NCI-H2029 (cell line): ENCODE measurements around the gene AQP4.

Experiments
- DNase-seq: peaks from one replicate; lab custom pipeline; 2025; lab: John Stamatoyannopoulos, UW

The AQP4 gene

DNA sequence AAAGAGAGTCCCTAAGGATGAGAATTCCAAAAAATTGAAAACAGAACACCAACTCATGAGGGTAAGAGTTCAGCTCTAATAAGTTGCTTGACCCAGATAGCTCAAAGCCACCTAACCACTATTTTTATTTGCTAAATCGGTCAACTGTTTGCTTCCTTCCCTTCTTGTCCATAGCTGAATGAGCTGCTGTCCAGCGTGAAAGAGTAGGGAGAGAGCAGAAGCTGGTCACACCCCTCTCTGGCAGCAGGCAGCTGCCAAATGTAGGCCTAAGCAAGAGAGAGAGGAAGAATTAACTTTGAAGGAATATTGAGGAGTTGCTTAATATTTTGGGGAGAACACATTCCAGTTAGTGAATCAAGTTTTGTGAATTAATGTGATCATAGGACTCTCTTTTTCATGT is 25.9 kb downstream of the AQP4 start:
- no peak for DNase-seq

GRCh38 chr18:26832302-26832701 is 33.2 kb downstream of the AQP4 start:
- DNase-seq = no peak

GRCh38 chr18:26827581-26827980 is 37.9 kb downstream of the AQP4 start:
- DNase-seq = no peak

DNA sequence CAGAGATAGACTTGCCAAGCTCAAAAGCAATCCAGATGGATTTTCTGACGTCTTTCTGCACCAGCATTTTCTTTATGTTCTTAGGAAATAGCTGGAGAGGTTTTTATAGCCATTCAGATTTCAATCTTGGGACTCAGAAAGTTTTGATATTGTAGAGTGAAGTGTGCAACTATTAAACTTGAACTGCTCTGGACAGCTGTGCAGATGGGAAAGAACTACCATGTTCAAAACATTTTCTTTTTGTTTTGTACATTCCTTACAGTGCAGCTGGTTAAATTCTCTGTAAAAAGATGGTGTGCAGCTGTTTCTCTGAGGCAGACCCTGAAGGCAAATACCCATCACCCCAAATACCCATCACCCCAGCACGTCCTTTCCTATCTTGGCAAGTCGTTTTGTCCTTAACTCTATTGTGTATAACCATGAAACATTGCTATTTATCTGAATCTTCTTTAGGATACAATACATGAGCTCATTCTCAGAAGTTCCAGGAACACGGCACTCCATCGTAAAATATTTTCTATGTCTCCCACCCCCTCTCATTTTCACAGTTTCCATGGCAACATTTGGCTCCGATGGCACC is 38.8 kb downstream of the AQP4 start:
- no peak for DNase-seq

GRCh38 chr18:26821181-26821580 is 44.3 kb downstream of the AQP4 start:
- no peak for DNase-seq

- DNase-seq = no peak
Measured at GRCh38 chr18:26819046-26819445, 46.5 kb downstream of the AQP4 start.

DNA sequence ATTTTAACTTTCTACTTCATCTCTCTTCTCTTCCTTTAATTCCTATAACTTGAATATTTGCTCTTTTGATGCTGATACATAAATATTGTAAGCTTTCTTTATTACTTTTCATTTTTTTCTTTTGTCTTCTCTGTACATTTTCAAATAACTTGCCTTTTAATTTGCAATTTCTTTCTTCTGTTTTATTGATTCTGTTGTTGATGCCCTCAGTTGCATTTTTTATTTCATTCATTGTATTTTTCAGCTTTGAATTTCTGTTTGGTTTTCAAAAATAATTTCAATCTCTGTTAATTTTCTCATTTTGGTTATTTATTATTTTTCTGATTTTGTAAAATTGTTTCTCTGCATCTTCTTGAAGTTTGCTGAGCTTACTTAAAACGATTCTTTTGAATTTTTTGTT is 47.0 kb downstream of the AQP4 start:
- DNase-seq = no peak

DNA sequence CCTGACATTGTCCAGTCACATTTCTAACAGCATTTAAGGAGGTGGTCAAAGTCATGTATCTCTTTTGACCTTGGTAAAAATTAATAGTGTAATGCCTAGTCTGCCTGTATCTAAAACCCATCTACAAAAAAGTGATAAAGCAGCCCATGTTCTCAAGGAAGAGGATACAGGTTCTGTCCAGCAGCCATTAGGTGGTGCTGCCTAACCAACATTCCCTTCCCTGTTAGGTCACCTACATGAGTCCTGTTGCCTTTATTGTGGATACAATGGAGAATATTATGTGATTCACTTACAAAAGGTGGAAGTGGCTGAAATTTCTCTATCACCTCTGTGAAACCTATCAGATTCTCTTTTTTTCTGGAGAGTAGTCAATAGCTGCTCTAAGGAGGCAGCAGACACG is 52.5 kb downstream of the AQP4 start:
- no peak for DNase-seq

GRCh38 chr18:26812462-26812861 is 53.0 kb downstream of the AQP4 start:
- DNase-seq = no peak

GRCh38 chr18:26809346-26809745 is 56.2 kb downstream of the AQP4 start:
- no peak for DNase-seq

GRCh38 chr18:26806224-26806623 is 59.3 kb downstream of the AQP4 start:
- no peak for DNase-seq

DNA sequence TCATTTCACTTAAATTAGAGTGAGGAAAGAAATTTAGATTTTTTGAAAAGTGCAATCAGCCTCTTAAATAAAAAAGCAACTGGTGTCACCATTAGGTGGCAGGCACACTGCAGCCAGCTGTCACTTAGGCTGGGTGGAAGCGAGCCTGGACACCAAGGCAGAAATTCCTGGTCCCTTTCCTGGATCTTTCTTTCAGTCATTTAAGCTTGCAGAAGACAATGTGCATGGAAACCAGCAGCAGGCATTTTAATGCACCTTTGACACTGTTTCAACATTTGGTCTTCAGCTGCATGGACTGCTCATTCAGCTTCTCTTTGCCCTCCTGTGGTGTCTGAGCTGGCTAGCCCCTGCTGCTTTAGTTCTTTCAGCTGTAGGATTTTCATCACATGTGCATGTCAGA is 61.0 kb downstream of the AQP4 start:
- DNase-seq = no peak

GRCh38 chr18:26803643-26804042 is 61.9 kb downstream of the AQP4 start:
- no peak for DNase-seq

DNA sequence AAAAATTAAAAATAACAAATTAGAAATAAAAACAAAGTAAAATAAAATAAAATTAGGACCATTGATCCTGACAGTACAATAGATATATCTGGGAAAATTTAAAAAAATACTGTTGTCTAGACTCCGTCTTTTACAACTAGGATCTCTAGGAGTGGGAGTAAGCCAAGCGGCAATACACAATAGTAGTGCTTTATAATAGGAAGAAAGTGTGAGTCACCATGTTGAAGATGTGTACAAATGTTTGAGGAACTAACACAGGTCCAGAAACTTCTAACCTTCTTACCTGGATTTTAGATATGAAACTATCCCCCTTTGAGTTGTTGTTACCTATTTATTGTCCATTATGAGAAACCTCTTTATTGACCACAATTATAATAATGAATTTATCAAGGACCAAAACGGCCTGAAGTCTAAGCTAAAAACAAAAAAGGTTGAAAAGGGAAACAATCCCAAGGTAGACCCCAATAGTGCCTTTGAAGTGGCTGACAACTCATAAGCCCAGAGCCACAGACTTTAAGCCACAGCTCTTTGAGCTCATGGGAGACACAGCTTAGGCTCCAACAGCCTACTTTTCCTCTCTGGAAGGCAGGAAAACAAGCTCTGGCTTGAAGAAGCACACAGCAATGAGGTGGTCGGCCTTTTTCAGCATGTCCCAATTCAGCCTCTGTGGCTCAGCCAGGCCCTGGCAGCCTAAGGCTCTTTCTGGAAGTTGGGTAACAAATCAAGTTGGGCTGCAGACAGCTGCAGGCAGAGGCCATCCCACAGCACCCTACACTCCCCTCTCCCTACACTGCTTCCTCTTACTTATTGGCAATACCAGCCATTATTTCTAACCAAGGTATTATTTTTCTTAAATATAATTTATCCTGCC is 62.9 kb downstream of the AQP4 start:
- no peak for DNase-seq
